Parathyroid adenoma (tissue), 2 donors: ENCODE measurements around the gene PPP1R2B.

Experiments used
- H2AFZ ChIP-seq: fragments of 300-600 bp; sonication (generic); one replicate; pipeline ENCODE4 v1.7.0; 2017; ENCODE audit warnings: antibody characterized with exemption, mild to moderate bottlenecking
- H3K27ac ChIP-seq: fragments of 300-600 bp; sonication (generic); one replicate; pipeline ENCODE4 v1.7.0; 2017
- H3K27me3 ChIP-seq: fragments of 300-600 bp; sonication (generic); one replicate; pipeline ENCODE4 v1.7.0; 2017; ENCODE audit warnings: low read length; ENCODE audit not compliant: control insufficient read depth, insufficient read depth
- H3K36me3 ChIP-seq: fragments of 300-600 bp; sonication (generic); one replicate; pipeline ENCODE4 v1.7.0; 2017; ENCODE audit warnings: low read length; ENCODE audit not compliant: control insufficient read depth, insufficient read depth
- H3K4me1 ChIP-seq: fragments of 300-600 bp; sonication (generic); one replicate; pipeline ENCODE4 v1.7.0; 2017; ENCODE audit warnings: control low read depth
- H3K4me2 ChIP-seq: fragments of 300-600 bp; sonication (generic); one replicate; pipeline ENCODE4 v1.7.0; 2017; ENCODE audit warnings: low read length
- H3K4me3 ChIP-seq: fragments of 300-600 bp; sonication (generic); one replicate; pipeline ENCODE4 v1.7.0; 2017; ENCODE audit warnings: low read depth, low read length
- H3K79me2 ChIP-seq: fragments of 300-600 bp; sonication (generic); one replicate; pipeline ENCODE4 v1.7.0; 2017; ENCODE audit warnings: control low read depth
- H3K9ac ChIP-seq: fragments of 300-600 bp; sonication (generic); one replicate; pipeline ENCODE4 v1.7.0; 2017; ENCODE audit warnings: mild to moderate bottlenecking
- H3K9me3 ChIP-seq: fragments of 300-600 bp; sonication (generic); one replicate; pipeline ENCODE4 v1.7.0; 2017; ENCODE audit warnings: low read length; ENCODE audit not compliant: control insufficient read depth
- CTCF ChIP-seq: fragments of 300-600 bp; sonication (generic); IDR thresholded peaks from one replicate; pipeline ENCODE4 v1.7.0; 2017; ENCODE audit warnings: antibody characterized with exemption, mild to moderate bottlenecking
- donor health status: primary hyperparathyroidism.

PPP1R2B gene

GRCh38 chr5:156825688-156826087 lies 24.4 kb upstream of the PPP1R2B start:
- no peak overlapping the region for H3K4me2 ChIP-seq
- no peak overlapping the region for H3K4me3 ChIP-seq
- H3K4me1 ChIP-seq = no peaks in the 10 kb centered on the region
- no peak for TF ChIP-seq CTCF
- no peak overlapping the region for H3K27ac ChIP-seq
- H3K79me2 ChIP-seq = no peaks in the 10 kb centered on the region
- no peak overlapping the region for H3K9ac ChIP-seq
- H2AFZ ChIP-seq = no peak overlapping the region
- H3K27me3 ChIP-seq = no peaks in the 10 kb centered on the region
- no peaks in the 10 kb centered on the region for H3K9me3 ChIP-seq
- no peaks in the 10 kb centered on the region for H3K36me3 ChIP-seq

- Histone ChIP-seq H3K36me3 (no peaks in the 10 kb centered on the region), H3K79me2 (no peaks in the 10 kb centered on the region), H3K4me3 (no peak overlapping the region), H3K4me2 (no peak overlapping the region), H2AFZ (no peak overlapping the region), H3K9me3 (no peaks in the 10 kb centered on the region), H3K27ac (no peak overlapping the region), H3K27me3 (no peaks in the 10 kb centered on the region), H3K4me1 (no peaks in the 10 kb centered on the region), H3K9ac (no peak overlapping the region)
- TF ChIP-seq CTCF = no peak
These were observed 23.9 kb upstream of the PPP1R2B start for GRCh38 chr5:156826150-156826549.

GRCh38 chr5:156834916-156835315 lies 15.2 kb upstream of the PPP1R2B start:
- no peaks in the 10 kb centered on the region for H3K79me2 ChIP-seq
- H3K4me1 ChIP-seq = no peaks in the 10 kb centered on the region
- H3K9ac ChIP-seq = no peak overlapping the region
- no peaks in the 10 kb centered on the region for H3K9me3 ChIP-seq
- no peak overlapping the region for H3K4me2 ChIP-seq
- H3K36me3 ChIP-seq = no peaks in the 10 kb centered on the region
- H3K27me3 ChIP-seq = no peaks in the 10 kb centered on the region
- TF ChIP-seq CTCF = no peak
- H3K4me3 ChIP-seq = no peak overlapping the region
- H2AFZ ChIP-seq = no peak overlapping the region
- no peak overlapping the region for H3K27ac ChIP-seq

- Histone ChIP-seq H3K4me2 (no peak overlapping the region), H3K9me3 (no peaks in the 10 kb centered on the region), H3K36me3 (no peaks in the 10 kb centered on the region), H2AFZ (no peak overlapping the region), H3K4me1 (no peaks in the 10 kb centered on the region), H3K27me3 (no peaks in the 10 kb centered on the region), H3K27ac (no peak overlapping the region), H3K4me3 (no peak overlapping the region), H3K79me2 (no peaks in the 10 kb centered on the region), H3K9ac (no peak overlapping the region)
- no peak for TF ChIP-seq CTCF
These were observed 14.2 kb upstream of the PPP1R2B start for GRCh38 chr5:156835905-156836304.

GRCh38 chr5:156836846-156837245 lies 13.2 kb upstream of the PPP1R2B start:
- no peaks in the 10 kb centered on the region for H3K4me1 ChIP-seq
- no peaks in the 10 kb centered on the region for H3K36me3 ChIP-seq
- TF ChIP-seq CTCF = no peak
- H3K79me2 ChIP-seq = no peaks in the 10 kb centered on the region
- H3K4me2 ChIP-seq = no peak overlapping the region
- H3K27ac ChIP-seq = no peak overlapping the region
- H3K9me3 ChIP-seq = no peaks in the 10 kb centered on the region
- no peaks in the 10 kb centered on the region for H3K27me3 ChIP-seq
- H2AFZ ChIP-seq = no peak overlapping the region
- H3K4me3 ChIP-seq = no peak overlapping the region
- H3K9ac ChIP-seq = no peak overlapping the region
